Thyroid gland (tissue), 4 donors: ENCODE data around the gene RFTN1.

Experiments
- POLR2A ChIP-seq, 2 donors: fragments of 450-650 bp; IDR thresholded peaks; one replicate each; pipeline ENCODE4 v1.6.1; 2017; ENCODE audit warnings: antibody characterized with exemption in 2 of 2, mild to moderate bottlenecking in 2 of 2, moderate library complexity in 1 of 2
- TF ChIP-seq, protein P1 (sequence below), 6 experiments: fragments of 200-600 bp in 3 of 6; fragments of 450-650 bp in 3 of 6; sonication (generic) in 3 of 6; IDR thresholded peaks; one replicate each; pipeline ENCODE4 v1.5.1; 2016 to 2019; ENCODE audit warnings: antibody characterized with exemption in 6 of 6, mild to moderate bottlenecking in 2 of 6, inconsistent platforms in 1 of 6, moderate library complexity in 1 of 6

- TF ChIP-seq, protein P1, sequence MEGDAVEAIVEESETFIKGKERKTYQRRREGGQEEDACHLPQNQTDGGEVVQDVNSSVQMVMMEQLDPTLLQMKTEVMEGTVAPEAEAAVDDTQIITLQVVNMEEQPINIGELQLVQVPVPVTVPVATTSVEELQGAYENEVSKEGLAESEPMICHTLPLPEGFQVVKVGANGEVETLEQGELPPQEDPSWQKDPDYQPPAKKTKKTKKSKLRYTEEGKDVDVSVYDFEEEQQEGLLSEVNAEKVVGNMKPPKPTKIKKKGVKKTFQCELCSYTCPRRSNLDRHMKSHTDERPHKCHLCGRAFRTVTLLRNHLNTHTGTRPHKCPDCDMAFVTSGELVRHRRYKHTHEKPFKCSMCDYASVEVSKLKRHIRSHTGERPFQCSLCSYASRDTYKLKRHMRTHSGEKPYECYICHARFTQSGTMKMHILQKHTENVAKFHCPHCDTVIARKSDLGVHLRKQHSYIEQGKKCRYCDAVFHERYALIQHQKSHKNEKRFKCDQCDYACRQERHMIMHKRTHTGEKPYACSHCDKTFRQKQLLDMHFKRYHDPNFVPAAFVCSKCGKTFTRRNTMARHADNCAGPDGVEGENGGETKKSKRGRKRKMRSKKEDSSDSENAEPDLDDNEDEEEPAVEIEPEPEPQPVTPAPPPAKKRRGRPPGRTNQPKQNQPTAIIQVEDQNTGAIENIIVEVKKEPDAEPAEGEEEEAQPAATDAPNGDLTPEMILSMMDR (IDR thresholded peaks at IDR 0.05), result no peak
- peak in 1 of 2 donors; percentile 55 for TF ChIP-seq POLR2A (IDR thresholded peaks at IDR 0.05)
Measured at GRCh38 chr3:16301507-16301906, 212.0 kb downstream of the RFTN1 start.
